HepG2 (cell line): ENCODE results near the gene CFL1. TPM values are rescaled to one million over a fixed set of nuclear protein-coding genes. Genes with fewer than 3 reads are reported as not detected.

Source experiments
- ATAC-seq: fragments of 200-7000 bp; cut with Tn5 transposase; 3 replicates; pipeline ENCODE4 v1.9.1; 2020; ENCODE audit warnings: mild to moderate bottlenecking, moderate library complexity
- BruUV-seq: library from RNA; stranded (reverse); fragments of 400-500 nt; replicated peaks from 2 replicates; lab custom pipeline; 2021; lab: Mats Ljungman, UMichigan
- CTCF ChIA-PET: fragments of 300-600 bp; formaldehyde crosslinking; extraction: SDS; loops from one replicate; lab custom pipeline; 2021; ENCODE audit warnings: low total read pairs, inconsistent platforms, low intra/inter-chr PET ratio; lab: Yijun Ruan, JAX
- POLR2A ChIA-PET: fragments of 350-600 bp; sonication (Branson Sonifier 250); formaldehyde crosslinking; loops from one replicate; lab custom pipeline; 2020; ENCODE audit warnings: antibody characterized with exemption, inconsistent platforms; lab: Yijun Ruan, JAX
- DNase-seq: peaks from one replicate; pipeline ENCODE4 v3.0.0-alpha.2; 2015; ENCODE audit warnings: low spot score
- FAIRE-seq: peaks from 3 replicates; lab custom pipeline; 2011; peaks lifted over from hg19 to GRCh38; lab: Jason Lieb, UNC
- H2AFZ ChIP-seq: one replicate; pipeline ENCODE4 v1.6.1; 2011; ENCODE audit warnings: low read length, inconsistent platforms
- H3K27ac ChIP-seq: fragments of 300-600 bp; 3 replicates; pipeline ENCODE4 v1.8.0; 2011; ENCODE audit warnings: mixed run types, mild to moderate bottlenecking, mixed read lengths, low read length, inconsistent platforms; ENCODE audit not compliant: insufficient read depth; ENCODE audit errors: extremely low read length
- H3K27me3 ChIP-seq, 2 experiments: fragments of 200-600 bp in 1 of 2; 2 replicates in 1 of 2; 3 replicates in 1 of 2; pipeline versions ENCODE4 v1.6.0 to v1.8.0; 2011; ENCODE audit warnings: low read length in 2 of 2, mild to moderate bottlenecking in 2 of 2, moderate library complexity in 2 of 2, inconsistent platforms in 1 of 2; ENCODE audit not compliant: insufficient read depth in 2 of 2, control insufficient read depth in 1 of 2
- H3K36me3 ChIP-seq, 2 experiments: fragments of 200-600 bp in 1 of 2; replicated peaks in 1 of 2; 2 replicates in 1 of 2; 3 replicates in 1 of 2; pipeline versions ENCODE4 v1.5.1 to v1.8.0; 2011; ENCODE audit warnings: low read length in 2 of 2, inconsistent platforms in 1 of 2; ENCODE audit not compliant: insufficient read depth in 2 of 2, control insufficient read depth in 1 of 2
- H3K4me1 ChIP-seq: 2 replicates; pipeline ENCODE4 v1.5.1; 2012; ENCODE audit warnings: low read length, inconsistent platforms; ENCODE audit not compliant: insufficient read depth
- H3K4me2 ChIP-seq: 2 replicates; pipeline ENCODE4 v1.6.0; 2011; ENCODE audit warnings: low read depth, low read length, inconsistent platforms
- H3K4me3 ChIP-seq, 3 experiments: fragments of 200-600 bp in 1 of 3; sonication (generic), shearing (Covaris generic) in 1 of 3; replicated peaks in 1 of 3; 2 replicates each; pipeline ENCODE4 v1.5.1; 2011 to 2016; ENCODE audit warnings: low read length in 3 of 3, inconsistent platforms in 2 of 3, low read depth in 2 of 3, mild to moderate bottlenecking in 2 of 3, control low read depth in 1 of 3, mixed read lengths in 1 of 3; ENCODE audit not compliant: insufficient read depth in 1 of 3
- H3K79me2 ChIP-seq: one replicate; pipeline ENCODE4 v1.6.1; 2011; ENCODE audit warnings: low read length, inconsistent platforms; ENCODE audit not compliant: insufficient read depth
- H3K9ac ChIP-seq: 2 replicates; pipeline ENCODE4 v1.6.0; 2011; ENCODE audit warnings: mild to moderate bottlenecking, low read depth, low read length, inconsistent platforms; ENCODE audit not compliant: insufficient read depth
- H3K9me3 ChIP-seq: 2 replicates; pipeline ENCODE4 v1.5.1; 2012; ENCODE audit warnings: mild to moderate bottlenecking, low read length
- H4K20me1 ChIP-seq: 2 replicates; pipeline ENCODE4 v1.6.0; 2011; ENCODE audit warnings: inconsistent platforms, mild to moderate bottlenecking, low read length, moderate library complexity; ENCODE audit not compliant: insufficient read depth
- HMG20B ChIP-seq: conservative IDR thresholded peaks from 2 replicates; pipeline ENCODE4 v1.6.1; 2016; ENCODE audit warnings: missing genetic modification reagents, missing compliant biosample characterization
- HOXA3 ChIP-seq: sonication (generic); formaldehyde crosslinking; IDR thresholded peaks from 2 replicates; pipeline ENCODE4 v1.5.0; 2020; ENCODE audit warnings: missing genetic modification reagents
- MAF1 ChIP-seq: sonication (generic); formaldehyde crosslinking; IDR thresholded peaks from 2 replicates; pipeline ENCODE4 v1.5.0; 2020; ENCODE audit warnings: missing genetic modification reagents, borderline replicate concordance
- WGBS: methylation state at CpG from one replicate; pipeline ENCODE4 v1.1.6; 2017; ENCODE audit warnings: low lambda C conversion rate; 5-methylcytosine and 5-hydroxymethylcytosine counted together
- in situ Hi-C: cut with HindIII; loops from 2 replicates; pipeline ENCODE4 v1.10.0; 2017; ENCODE audit warnings: low pct_unique_long_range_greater_than_20kb; ENCODE audit not compliant: extremely low pct_ligation_motif_present
- intact Hi-C: fragments of 100-400 bp; cut with micrococcal nuclease; formaldehyde crosslinking; loops from one replicate; pipeline ENCODE4 v1.10.0; 2022; ENCODE audit not compliant: unreplicated experiment
- polyA plus RNA-seq, 8 experiments: library from polyadenylated mRNA; depleted of rRNA in 3 of 8; stranded (reverse) in 7 of 8; unstranded in 1 of 8; fragments of >200 nt; fragmentation: Illumina TruSeq in 4 of 8; extraction: Trizol in 4 of 8; gene quantifications; 2 replicates each; pipeline versions ENCODE4 v1.2.1 to v1.2.3, GENCODE V29; 2011 to 2016; ENCODE audit warnings: low read depth in 4 of 8, missing spikeins in 1 of 8, mixed read lengths in 1 of 8; ENCODE audit not compliant: insufficient read depth in 1 of 8
- total RNA-seq, 5 experiments: library from RNA; depleted of rRNA; stranded (reverse); fragments of >200 nt; fragmentation: Illumina TruSeq; extraction: Trizol; gene quantifications; 2 replicates each; pipeline ENCODE4 v1.2.3, GENCODE V29; 2016; ENCODE audit warnings: low read depth in 1 of 5
- TF ChIP-seq, protein P1 (sequence below): sonication (generic); formaldehyde crosslinking; IDR thresholded peaks from 2 replicates; pipeline ENCODE4 v1.4.0; 2020; ENCODE audit warnings: mild to moderate bottlenecking, missing genetic modification reagents
- TF ChIP-seq, protein P2 (sequence below): fragments of 450-650 bp; IDR thresholded peaks from 2 replicates; pipeline ENCODE4 v1.6.1; 2016
- TF ChIP-seq, protein P3 (sequence below): sonication (generic); formaldehyde crosslinking; IDR thresholded peaks from 2 replicates; pipeline ENCODE4 v1.4.0; 2020; ENCODE audit warnings: mild to moderate bottlenecking, low read depth, missing genetic modification reagents
- TF ChIP-seq, protein P4 (sequence below): sonication (generic); formaldehyde crosslinking; IDR thresholded peaks from 2 replicates; pipeline ENCODE4 v1.8.1; 2023; ENCODE audit warnings: mild to moderate bottlenecking, missing genetic modification reagents

Gene CFL1
- total and polyA plus RNA-seq, 2 of the 13 experiments (the other 11 are each of a cell fraction or from before 2014, with no cell fraction given): 379 to 383 TPM

DNA sequence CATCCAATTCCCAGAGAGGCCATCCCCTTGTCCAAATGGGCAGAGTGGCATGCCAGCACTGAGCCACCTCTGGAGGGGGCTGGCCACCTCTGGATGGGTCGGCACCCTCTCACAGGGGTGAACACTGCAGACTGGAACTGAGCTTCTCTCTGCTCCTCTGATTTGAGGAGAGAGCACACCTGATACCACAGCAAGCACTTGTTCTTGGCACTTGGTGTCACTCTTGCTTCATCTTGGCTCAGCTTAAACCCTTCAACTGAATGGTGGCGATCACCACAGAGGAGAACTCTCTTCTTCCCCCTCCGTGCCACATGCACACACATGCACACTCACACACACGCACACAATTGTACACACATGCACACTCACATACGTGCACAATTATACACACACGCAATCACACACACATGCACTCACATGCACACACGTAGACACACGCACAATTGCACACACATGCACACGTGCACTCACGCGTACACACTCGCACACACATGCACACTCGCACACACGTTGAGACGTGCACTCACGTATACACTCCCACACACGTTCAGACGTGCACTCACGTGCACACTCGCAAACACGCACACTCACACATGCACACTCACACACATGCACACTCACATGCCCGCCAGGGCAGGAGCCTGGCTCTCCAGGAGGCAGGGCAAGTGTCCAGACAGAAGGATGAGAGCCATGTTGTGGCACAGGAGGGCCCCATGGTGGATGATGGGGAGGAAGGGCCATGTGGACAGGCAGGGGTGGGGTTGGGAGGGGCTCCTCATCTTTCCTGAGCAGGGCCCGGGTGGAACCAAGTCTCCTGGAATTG lies 47.7 kb downstream of the CFL1 start (continued):
- TF ChIP-seq, protein P1, sequence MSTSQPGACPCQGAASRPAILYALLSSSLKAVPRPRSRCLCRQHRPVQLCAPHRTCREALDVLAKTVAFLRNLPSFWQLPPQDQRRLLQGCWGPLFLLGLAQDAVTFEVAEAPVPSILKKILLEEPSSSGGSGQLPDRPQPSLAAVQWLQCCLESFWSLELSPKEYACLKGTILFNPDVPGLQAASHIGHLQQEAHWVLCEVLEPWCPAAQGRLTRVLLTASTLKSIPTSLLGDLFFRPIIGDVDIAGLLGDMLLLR: no peak
- TF ChIP-seq, protein P2, sequence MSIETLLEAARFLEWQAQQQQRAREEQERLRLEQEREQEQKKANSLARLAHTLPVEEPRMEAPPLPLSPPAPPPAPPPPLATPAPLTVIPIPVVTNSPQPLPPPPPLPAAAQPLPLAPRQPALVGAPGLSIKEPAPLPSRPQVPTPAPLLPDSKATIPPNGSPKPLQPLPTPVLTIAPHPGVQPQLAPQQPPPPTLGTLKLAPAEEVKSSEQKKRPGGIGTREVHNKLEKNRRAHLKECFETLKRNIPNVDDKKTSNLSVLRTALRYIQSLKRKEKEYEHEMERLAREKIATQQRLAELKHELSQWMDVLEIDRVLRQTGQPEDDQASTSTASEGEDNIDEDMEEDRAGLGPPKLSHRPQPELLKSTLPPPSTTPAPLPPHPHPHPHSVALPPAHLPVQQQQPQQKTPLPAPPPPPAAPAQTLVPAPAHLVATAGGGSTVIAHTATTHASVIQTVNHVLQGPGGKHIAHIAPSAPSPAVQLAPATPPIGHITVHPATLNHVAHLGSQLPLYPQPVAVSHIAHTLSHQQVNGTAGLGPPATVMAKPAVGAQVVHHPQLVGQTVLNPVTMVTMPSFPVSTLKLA: peak; percentile 62
- TF ChIP-seq, protein P3, sequence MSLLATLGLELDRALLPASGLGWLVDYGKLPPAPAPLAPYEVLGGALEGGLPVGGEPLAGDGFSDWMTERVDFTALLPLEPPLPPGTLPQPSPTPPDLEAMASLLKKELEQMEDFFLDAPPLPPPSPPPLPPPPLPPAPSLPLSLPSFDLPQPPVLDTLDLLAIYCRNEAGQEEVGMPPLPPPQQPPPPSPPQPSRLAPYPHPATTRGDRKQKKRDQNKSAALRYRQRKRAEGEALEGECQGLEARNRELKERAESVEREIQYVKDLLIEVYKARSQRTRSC (CRISPR knock-in tag): no peak

DNA sequence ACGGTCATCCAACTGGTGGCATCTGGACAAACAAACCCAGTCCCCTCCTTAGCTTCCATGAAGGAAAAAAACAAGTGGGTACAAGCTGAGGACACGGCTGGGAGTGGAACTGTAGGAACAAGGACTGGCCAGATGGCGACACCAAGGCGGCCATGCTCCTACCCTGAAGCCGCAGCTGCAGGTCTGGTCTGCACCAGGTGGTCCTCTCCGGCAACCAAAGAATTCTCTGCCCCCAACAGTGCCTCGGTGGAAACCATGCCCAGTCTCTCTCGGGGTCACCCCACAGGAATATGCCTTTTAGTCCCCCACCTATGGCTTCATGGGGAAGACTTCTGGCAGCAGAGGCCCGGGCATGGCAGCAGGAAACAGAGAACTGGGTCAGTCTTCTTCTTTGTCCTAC lies 48.5 kb downstream of the CFL1 start:
- Histone ChIP-seq H2AFZ (no peak overlapping the region), H3K4me3 (no peak overlapping the region)
- CTCF ChIA-PET: interaction anchor here (1.1 kb wide), 1 partner anchor 75 kb away, joined by 3 read pairs; no protein-coding TSS in a partner anchor
- in situ Hi-C loops: no loop called here
- TF ChIP-seq HOXA3: no peak
- TF ChIP-seq, protein P4, sequence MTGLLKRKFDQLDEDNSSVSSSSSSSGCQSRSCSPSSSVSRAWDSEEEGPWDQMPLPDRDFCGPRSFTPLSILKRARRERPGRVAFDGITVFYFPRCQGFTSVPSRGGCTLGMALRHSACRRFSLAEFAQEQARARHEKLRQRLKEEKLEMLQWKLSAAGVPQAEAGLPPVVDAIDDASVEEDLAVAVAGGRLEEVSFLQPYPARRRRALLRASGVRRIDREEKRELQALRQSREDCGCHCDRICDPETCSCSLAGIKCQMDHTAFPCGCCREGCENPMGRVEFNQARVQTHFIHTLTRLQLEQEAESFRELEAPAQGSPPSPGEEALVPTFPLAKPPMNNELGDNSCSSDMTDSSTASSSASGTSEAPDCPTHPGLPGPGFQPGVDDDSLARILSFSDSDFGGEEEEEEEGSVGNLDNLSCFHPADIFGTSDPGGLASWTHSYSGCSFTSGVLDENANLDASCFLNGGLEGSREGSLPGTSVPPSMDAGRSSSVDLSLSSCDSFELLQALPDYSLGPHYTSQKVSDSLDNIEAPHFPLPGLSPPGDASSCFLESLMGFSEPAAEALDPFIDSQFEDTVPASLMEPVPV: no peak
- TF ChIP-seq MAF1 (CRISPR knock-in tag): no peak
- TF ChIP-seq HMG20B (CRISPR knock-in tag): no peak
- TF ChIP-seq, all 625 proteins: peak for 0
- Histone ChIP-seq H3K4me1 (no peaks in the 10 kb centered on the region), H3K4me2 (no peak overlapping the region), H3K9me3 (no peaks in the 10 kb centered on the region), H3K79me2 (no peaks in the 10 kb centered on the region), H3K9ac (no peak overlapping the region), H3K27ac (no peak overlapping the region), H4K20me1 (no peaks in the 10 kb centered on the region), H3K27me3 (peaks cover 11 to 60% of the 10 kb centered on the region in 2 experiments; a peak in 4 of 5 replicates), H3K36me3 (no peaks in the 10 kb centered on the region)
- POLR2A ChIA-PET: interaction anchor here (0.9 kb wide), 1 partner anchor 97 kb away, joined by 3 read pairs; the partner anchor contains the start of gene KAT5
- DNase-seq (no peak), ATAC-seq (peak; percentile 44), FAIRE-seq (no peak)
- WGBS: 29% methylated on average over 8 of the region's 9 CpGs
- no TSS peak for BruUV-seq
- intact Hi-C loops: no loop called here
